Hepatocyte (in vitro differentiated cells): Measurements from ENCODE around the gene TMEM150A.

Experiments used
- CTCF ChIP-seq: fragments of 200-600 bp; sonication (generic); IDR thresholded peaks from 2 replicates; pipeline ENCODE4 v1.5.1; 2016; ENCODE audit warnings: antibody characterized with exemption, mild to moderate bottlenecking; ENCODE audit not compliant: poor library complexity
- EZH2 ChIP-seq: fragments of 200-600 bp; sonication (generic); IDR thresholded peaks from 2 replicates; pipeline ENCODE4 v1.6.1; 2016; ENCODE audit warnings: antibody characterized with exemption, mild to moderate bottlenecking, borderline replicate concordance

GRCh38 chr2:85579266-85579935 is 23.1 kb downstream of the TMEM150A start:
- TF ChIP-seq CTCF (no peak), EZH2 (no peak)
